Peyer's patch (tissue), 4 donors: ENCODE data around the gene RNF217.

Experiments used
- CTCF ChIP-seq, 6 experiments: fragments of 450-650 bp in 4 of 6; fragments of 200-600 bp in 2 of 6; sonication (generic) in 1 of 6; IDR thresholded peaks; one replicate each; pipeline ENCODE4 v1.5.1; 2017 to 2019; ENCODE audit warnings: antibody characterized with exemption in 6 of 6, mild to moderate bottlenecking in 3 of 6, moderate library complexity in 1 of 6
- POLR2A ChIP-seq, 2 donors: fragments of 450-650 bp; IDR thresholded peaks; one replicate each; pipeline ENCODE4 v1.5.1; 2017; ENCODE audit warnings: antibody characterized with exemption in 2 of 2, mild to moderate bottlenecking in 2 of 2, moderate library complexity in 2 of 2

GRCh38 chr6:125136378-125136777 lies 174.1 kb downstream of the RNF217 start:
- TF ChIP-seq CTCF (IDR thresholded peaks at IDR 0.05) = no peak
- TF ChIP-seq POLR2A (IDR thresholded peaks at IDR 0.05) = no peak
